Measurements from ENCODE around the gene MRPL32.

GRCh38 chr7:42886129-42886528 lies 46.0 kb upstream of the MRPL32 start:
- no peak for TF ChIP-seq POLR2A (IDR thresholded peaks at IDR 0.05)
- TF ChIP-seq, protein P1, sequence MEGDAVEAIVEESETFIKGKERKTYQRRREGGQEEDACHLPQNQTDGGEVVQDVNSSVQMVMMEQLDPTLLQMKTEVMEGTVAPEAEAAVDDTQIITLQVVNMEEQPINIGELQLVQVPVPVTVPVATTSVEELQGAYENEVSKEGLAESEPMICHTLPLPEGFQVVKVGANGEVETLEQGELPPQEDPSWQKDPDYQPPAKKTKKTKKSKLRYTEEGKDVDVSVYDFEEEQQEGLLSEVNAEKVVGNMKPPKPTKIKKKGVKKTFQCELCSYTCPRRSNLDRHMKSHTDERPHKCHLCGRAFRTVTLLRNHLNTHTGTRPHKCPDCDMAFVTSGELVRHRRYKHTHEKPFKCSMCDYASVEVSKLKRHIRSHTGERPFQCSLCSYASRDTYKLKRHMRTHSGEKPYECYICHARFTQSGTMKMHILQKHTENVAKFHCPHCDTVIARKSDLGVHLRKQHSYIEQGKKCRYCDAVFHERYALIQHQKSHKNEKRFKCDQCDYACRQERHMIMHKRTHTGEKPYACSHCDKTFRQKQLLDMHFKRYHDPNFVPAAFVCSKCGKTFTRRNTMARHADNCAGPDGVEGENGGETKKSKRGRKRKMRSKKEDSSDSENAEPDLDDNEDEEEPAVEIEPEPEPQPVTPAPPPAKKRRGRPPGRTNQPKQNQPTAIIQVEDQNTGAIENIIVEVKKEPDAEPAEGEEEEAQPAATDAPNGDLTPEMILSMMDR (IDR thresholded peaks at IDR 0.05): peak in 2 of 6 experiments; percentile 24 to 27
